Tibial nerve (tissue), 3 donors: ENCODE data around the gene TMEM132D.

Experiments used
- CTCF ChIP-seq, 5 experiments: fragments of 200-600 bp in 3 of 5; fragments of 450-650 bp in 2 of 5; sonication (generic) in 3 of 5; IDR thresholded peaks; one replicate each; pipeline ENCODE4 v1.5.1; 2016 to 2019; ENCODE audit warnings: antibody characterized with exemption in 5 of 5, mild to moderate bottlenecking in 3 of 5, moderate library complexity in 2 of 5
- POLR2A ChIP-seq, 2 donors: fragments of 450-650 bp; IDR thresholded peaks; one replicate each; pipeline ENCODE4 v1.6.1; 2017; ENCODE audit warnings: antibody characterized with exemption in 2 of 2, mild to moderate bottlenecking in 2 of 2, moderate library complexity in 2 of 2

- TF ChIP-seq CTCF (IDR thresholded peaks at IDR 0.05) (no peak), POLR2A (IDR thresholded peaks at IDR 0.05) (no peak)
Observed at GRCh38 chr12:129102233-129102632, 801.6 kb downstream of the TMEM132D start.
